Activated T-helper 1 cell treated with anti-CD3 and anti-CD28 coated beads, Interleukin-12 subunit alpha, Interleukin-12 subunit beta, Interleukin-2, Interleukin-4 antibody, amounts not matched to agents 30 ng/mL and 10 ng/mL and 1 ng/mL, durations not matched to agents 14 hours and 24 hours and 36 hours (primary cell): ENCODE results near the gene CPED1. TPM values are rescaled to one million over a fixed set of nuclear protein-coding genes. Genes with fewer than 3 reads are reported as not detected.

Experiments
- DNase-seq: peaks from one replicate; pipeline ENCODE4 v3.0.0; 2021; ENCODE audit warnings: low spot score
- H3K27ac Mint-ChIP-seq: one replicate; pipeline ENCODE4 v1.8.0; 2021; ENCODE audit warnings: mild to moderate bottlenecking, mixed read lengths
- H3K27me3 Mint-ChIP-seq: one replicate; pipeline ENCODE4 v1.8.0; 2022; ENCODE audit warnings: mild to moderate bottlenecking, moderate library complexity, mixed read lengths; ENCODE audit not compliant: insufficient read depth
- H3K36me3 Mint-ChIP-seq: one replicate; pipeline ENCODE4 v1.8.0; 2021; ENCODE audit warnings: low read depth, mixed read lengths
- H3K4me1 Mint-ChIP-seq: one replicate; pipeline ENCODE4 v1.8.0; 2021; ENCODE audit warnings: low read depth, mixed read lengths
- H3K4me3 Mint-ChIP-seq: one replicate; pipeline ENCODE4 v1.8.0; 2021; ENCODE audit warnings: mild to moderate bottlenecking, moderate library complexity, mixed read lengths
- H3K9me3 Mint-ChIP-seq: one replicate; pipeline ENCODE4 v1.8.0; 2021; ENCODE audit warnings: mixed read lengths
- intact Hi-C: fragments of 100-400 bp; cut with micrococcal nuclease; formaldehyde crosslinking; loops from one replicate; pipeline ENCODE4 v1.15.1; 2024
- total RNA-seq: library from RNA; stranded (reverse); gene quantifications from 2 replicates; pipeline ENCODE4 v1.2.3, GENCODE V29; 2022

Gene CPED1
- total RNA-seq, 1 donor from 2014 or later = not detected

- Mint-ChIP-seq H3K27ac (no peak overlapping the region), H3K27me3 (peaks cover 5% of the 10 kb centered on the region), H3K9me3 (no peaks in the 10 kb centered on the region), H3K4me1 (no peaks in the 10 kb centered on the region), H3K4me3 (no peak overlapping the region), H3K36me3 (no peaks in the 10 kb centered on the region)
- intact Hi-C loops = loop anchor here (5.0 kb wide), 1 partner anchor 421 kb away; no protein-coding TSS in a partner anchor
- DNase-seq = no peak
Measured at GRCh38 chr7:121126201-121126600, 137.7 kb downstream of the CPED1 start.

GRCh38 chr7:121126801-121127534, 138.5 kb downstream of the CPED1 start:
- no peak overlapping the region for H3K27ac Mint-ChIP-seq
- no peaks in the 10 kb centered on the region for H3K4me1 Mint-ChIP-seq
- no peaks in the 10 kb centered on the region for H3K9me3 Mint-ChIP-seq
- no peak for DNase-seq
- H3K36me3 Mint-ChIP-seq = no peaks in the 10 kb centered on the region
- peaks cover 5% of the 10 kb centered on the region for H3K27me3 Mint-ChIP-seq
- intact Hi-C loops = loop anchor here (1.0 to 5.0 kb wide), 2 partner anchors 420 to 867 kb away; no protein-coding TSS in a partner anchor
- no peak overlapping the region for H3K4me3 Mint-ChIP-seq

- Mint-ChIP-seq H3K27me3 (peaks cover 7% of the 10 kb centered on the region), H3K9me3 (no peaks in the 10 kb centered on the region), H3K4me1 (peaks cover 2% of the 10 kb centered on the region), H3K27ac (no peak overlapping the region), H3K4me3 (no peak overlapping the region), H3K36me3 (no peaks in the 10 kb centered on the region)
- intact Hi-C loops = no loop called here
- no peak for DNase-seq
Measured at GRCh38 chr7:121132940-121133339, 144.4 kb downstream of the CPED1 start.

- H3K9me3 Mint-ChIP-seq = no peaks in the 10 kb centered on the region
- no peak for DNase-seq
- H3K4me1 Mint-ChIP-seq = peaks cover 7% of the 10 kb centered on the region
- intact Hi-C loops = no loop called here
- H3K36me3 Mint-ChIP-seq = no peaks in the 10 kb centered on the region
- H3K27ac Mint-ChIP-seq = no peak overlapping the region
- peaks cover 7% of the 10 kb centered on the region for H3K27me3 Mint-ChIP-seq
- H3K4me3 Mint-ChIP-seq = no peak overlapping the region
Measured at GRCh38 chr7:121133444-121133843, 144.9 kb downstream of the CPED1 start.

GRCh38 chr7:121137580-121137979, 149.1 kb downstream of the CPED1 start:
- Mint-ChIP-seq H3K27me3 (peaks cover 7% of the 10 kb centered on the region), H3K4me3 (no peak overlapping the region), H3K9me3 (no peaks in the 10 kb centered on the region), H3K4me1 (peaks cover 11% of the 10 kb centered on the region), H3K27ac (no peak overlapping the region), H3K36me3 (no peaks in the 10 kb centered on the region)
- no peak for DNase-seq
- intact Hi-C loops = no loop called here

- H3K27ac Mint-ChIP-seq = no peak overlapping the region
- no peaks in the 10 kb centered on the region for H3K9me3 Mint-ChIP-seq
- DNase-seq = no peak
- peak overlapping the region; percentile 10 for H3K4me3 Mint-ChIP-seq
- H3K36me3 Mint-ChIP-seq = no peaks in the 10 kb centered on the region
- H3K4me1 Mint-ChIP-seq = peaks cover 11% of the 10 kb centered on the region
- intact Hi-C loops = no loop called here
- peaks cover 8% of the 10 kb centered on the region for H3K27me3 Mint-ChIP-seq
Measured at GRCh38 chr7:121138262-121138933, 149.9 kb downstream of the CPED1 start.

GRCh38 chr7:121139427-121139826, 150.9 kb downstream of the CPED1 start:
- H3K36me3 Mint-ChIP-seq = no peaks in the 10 kb centered on the region
- H3K9me3 Mint-ChIP-seq = no peaks in the 10 kb centered on the region
- no peak overlapping the region for H3K4me3 Mint-ChIP-seq
- H3K4me1 Mint-ChIP-seq = peaks cover 11% of the 10 kb centered on the region
- intact Hi-C loops = no loop called here
- H3K27ac Mint-ChIP-seq = no peak overlapping the region
- peaks cover 3% of the 10 kb centered on the region for H3K27me3 Mint-ChIP-seq
- DNase-seq = no peak

GRCh38 chr7:121140790-121141189, 152.3 kb downstream of the CPED1 start:
- Mint-ChIP-seq H3K4me1 (peaks cover 11% of the 10 kb centered on the region), H3K4me3 (no peak overlapping the region), H3K36me3 (no peaks in the 10 kb centered on the region), H3K9me3 (no peaks in the 10 kb centered on the region), H3K27ac (no peak overlapping the region), H3K27me3 (peaks cover 2% of the 10 kb centered on the region)
- DNase-seq = no peak
- intact Hi-C loops = no loop called here

GRCh38 chr7:121151774-121152221, 163.3 kb downstream of the CPED1 start:
- Mint-ChIP-seq H3K36me3 (no peaks in the 10 kb centered on the region), H3K4me3 (no peak overlapping the region), H3K27me3 (peaks cover 8% of the 10 kb centered on the region), H3K9me3 (no peaks in the 10 kb centered on the region), H3K27ac (no peak overlapping the region), H3K4me1 (no peaks in the 10 kb centered on the region)
- DNase-seq = no peak
- intact Hi-C loops = no loop called here

- Mint-ChIP-seq H3K4me3 (no peak overlapping the region), H3K9me3 (no peaks in the 10 kb centered on the region), H3K36me3 (no peaks in the 10 kb centered on the region), H3K27me3 (peaks cover 8% of the 10 kb centered on the region), H3K27ac (no peak overlapping the region), H3K4me1 (no peaks in the 10 kb centered on the region)
- intact Hi-C loops = no loop called here
- DNase-seq = no peak
Measured at GRCh38 chr7:121153411-121153810, 164.9 kb downstream of the CPED1 start.

- Mint-ChIP-seq H3K36me3 (no peaks in the 10 kb centered on the region), H3K4me3 (no peak overlapping the region), H3K4me1 (no peaks in the 10 kb centered on the region), H3K27me3 (peaks cover 8% of the 10 kb centered on the region), H3K27ac (no peak overlapping the region), H3K9me3 (no peaks in the 10 kb centered on the region)
- intact Hi-C loops = no loop called here
- no peak for DNase-seq
Measured at GRCh38 chr7:121153995-121154394, 165.5 kb downstream of the CPED1 start.

- Mint-ChIP-seq H3K9me3 (no peaks in the 10 kb centered on the region), H3K36me3 (no peaks in the 10 kb centered on the region), H3K27ac (no peak overlapping the region), H3K4me3 (no peak overlapping the region), H3K27me3 (peaks cover 14% of the 10 kb centered on the region), H3K4me1 (no peaks in the 10 kb centered on the region)
- no peak for DNase-seq
- intact Hi-C loops = no loop called here
Measured at GRCh38 chr7:121156825-121157224, 168.3 kb downstream of the CPED1 start.

GRCh38 chr7:121157341-121157751, 168.8 kb downstream of the CPED1 start:
- no peaks in the 10 kb centered on the region for H3K4me1 Mint-ChIP-seq
- peaks cover 13% of the 10 kb centered on the region for H3K27me3 Mint-ChIP-seq
- DNase-seq = no peak
- no peaks in the 10 kb centered on the region for H3K9me3 Mint-ChIP-seq
- no peaks in the 10 kb centered on the region for H3K36me3 Mint-ChIP-seq
- intact Hi-C loops = no loop called here
- H3K4me3 Mint-ChIP-seq = no peak overlapping the region
- no peak overlapping the region for H3K27ac Mint-ChIP-seq
